Subcutaneous adipose tissue (tissue), 4 donors: ENCODE measurements around the gene WNT5B. TPM values are rescaled to one million over a fixed set of nuclear protein-coding genes. Genes with fewer than 3 reads are reported as not detected.

Experiments used
- CTCF ChIP-seq: fragments of 450-650 bp; IDR thresholded peaks from one replicate; pipeline ENCODE4 v1.5.1; 2016; ENCODE audit warnings: low read depth, mild to moderate bottlenecking, control low read depth, antibody characterized with exemption, moderate library complexity
- total RNA-seq, 4 donors: library from RNA; depleted of rRNA; stranded (reverse); fragments of >200 nt; gene quantifications; one replicate each; pipeline ENCODE4 v1.1.0, GENCODE V29; 2016

Gene WNT5B
- total RNA-seq, 4 donors from 2014 or later, result 0.82 to 7.0 (median 4.8) TPM

- TF ChIP-seq CTCF, result no peak
These were observed 35.6 kb upstream of the WNT5B start for GRCh38 chr12:1593174-1594005.

- TF ChIP-seq CTCF, result no peak
These were observed 35.1 kb upstream of the WNT5B start for GRCh38 chr12:1594006-1594260.

- no peak for TF ChIP-seq CTCF
These were observed 34.6 kb upstream of the WNT5B start, which contains the start of gene FBXL14 for GRCh38 chr12:1594261-1595025. Gene FBXL14, minus strand, starts transcription at chr12:1594581. Its CDS starts 515 bp downstream, at chr12:1594066.

GRCh38 chr12:1595026-1595561, 33.9 kb upstream of the WNT5B start:
- TF ChIP-seq CTCF, result no peak

GRCh38 chr12:1595690-1596347, 33.2 kb upstream of the WNT5B start:
- TF ChIP-seq CTCF, result no peak

- no peak for TF ChIP-seq CTCF
These were observed 30.3 kb upstream of the WNT5B start for GRCh38 chr12:1598757-1599156.
